Breast epithelium (tissue), 4 donors: Measurements from ENCODE around the gene IRF6. TPM values are rescaled to one million over a fixed set of nuclear protein-coding genes. Genes with fewer than 3 reads are reported as not detected.
A peak's percentile ranks its signal among the peaks of the same experiment; 100 is the strongest.

Source experiments
- DNase-seq, 2 donors: peaks; one replicate each; pipeline ENCODE4 v3.0.0-alpha.2; 2019; ENCODE audit warnings: low spot score in 2 of 2
- H3K27ac ChIP-seq, 2 donors: fragments of 200-600 bp; sonication (generic) in 1 of 2; one replicate each; pipeline ENCODE4 v1.5.1; 2016 to 2019; ENCODE audit warnings: mild to moderate bottlenecking in 1 of 2
- H3K27me3 ChIP-seq, 2 donors: fragments of 200-600 bp; sonication (generic) in 1 of 2; one replicate each; pipeline versions ENCODE4 v1.5.1 to v1.6.0; 2017 to 2019; ENCODE audit warnings: control low read depth in 1 of 2, mild to moderate bottlenecking in 1 of 2
- H3K36me3 ChIP-seq: fragments of 200-600 bp; one replicate; pipeline ENCODE4 v1.5.1; 2019
- H3K4me1 ChIP-seq, 2 donors: fragments of 200-600 bp; sonication (generic); one replicate each; pipeline ENCODE4 v1.5.1; 2016 to 2019; ENCODE audit warnings: control low read depth in 1 of 2
- H3K4me3 ChIP-seq, 3 donors: fragments of 200-600 bp; sonication (generic); 1 replicate in 2 of 3; 2 replicates in 1 of 3; pipeline ENCODE4 v1.5.1; 2016 to 2019; ENCODE audit warnings: mild to moderate bottlenecking in 3 of 3, moderate library complexity in 2 of 3
- H3K9me3 ChIP-seq, 2 donors: fragments of 200-600 bp; sonication (generic) in 1 of 2; one replicate each; pipeline ENCODE4 v1.5.1; 2016 to 2019; ENCODE audit warnings: control low read depth in 1 of 2
- POLR2A ChIP-seq: fragments of 450-650 bp; IDR thresholded peaks from one replicate; pipeline ENCODE4 v1.6.1; 2016; ENCODE audit warnings: antibody characterized with exemption, mild to moderate bottlenecking, moderate library complexity
- POLR2AphosphoS5 ChIP-seq, 3 donors: sonication (generic); formaldehyde crosslinking; IDR thresholded peaks; one replicate each; pipeline ENCODE4 v1.6.1; 2017; ENCODE audit warnings: antibody characterized with exemption in 3 of 3
- intact Hi-C: fragments of 100-400 bp; cut with DNase I; formaldehyde crosslinking; loops from one replicate; pipeline ENCODE4 v1.15.1; 2023; ENCODE audit warnings: low total_unique reads
- total RNA-seq, 3 donors: library from RNA; depleted of rRNA; stranded (reverse); fragments of >200 nt; gene quantifications; one replicate each; pipeline ENCODE4 v1.1.0, GENCODE V29; 2016
- TF ChIP-seq, protein P1 (sequence below), 3 donors: fragments of 450-650 bp; IDR thresholded peaks; one replicate each; pipeline ENCODE4 v1.5.1; 2016 to 2017; ENCODE audit warnings: antibody characterized with exemption in 3 of 3, mild to moderate bottlenecking in 3 of 3, moderate library complexity in 3 of 3

The IRF6 gene
- total RNA-seq, 3 donors from 2014 or later: 1.9 to 81.8 (median 42.9) TPM

DNA sequence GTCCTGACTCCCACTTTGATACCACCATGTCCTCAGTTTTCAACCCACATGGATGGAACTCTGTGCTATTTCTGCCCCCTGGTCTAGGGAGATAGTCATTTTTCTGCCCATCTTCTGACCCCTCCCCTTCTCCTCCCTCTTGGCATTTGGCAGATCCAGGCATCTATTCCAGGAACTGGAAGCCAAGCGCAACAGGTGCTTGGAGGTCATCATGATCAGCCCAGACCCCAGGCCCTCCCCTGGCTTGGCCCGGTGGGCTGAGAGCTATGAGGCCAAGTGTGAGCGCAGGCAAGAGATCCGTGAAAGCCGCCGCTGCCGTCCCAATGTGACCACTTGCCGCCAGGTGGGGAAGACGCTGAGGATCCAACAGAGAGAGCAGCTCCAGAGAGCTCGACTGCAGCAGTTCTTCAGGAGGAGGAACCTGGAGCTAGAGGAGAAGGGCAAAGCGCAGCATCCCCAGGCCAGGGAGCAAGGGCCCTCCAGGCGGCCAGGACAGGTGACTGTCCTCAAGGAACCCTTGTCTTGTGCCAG lies 46.0 kb downstream of the IRF6 start:
- no peaks in the 10 kb centered on the region for H3K27me3 ChIP-seq
- DNase-seq: no peak
- TF ChIP-seq POLR2AphosphoS5 (IDR thresholded peaks at IDR 0.05) (no peak), POLR2A (no peak)
- TF ChIP-seq, protein P1, sequence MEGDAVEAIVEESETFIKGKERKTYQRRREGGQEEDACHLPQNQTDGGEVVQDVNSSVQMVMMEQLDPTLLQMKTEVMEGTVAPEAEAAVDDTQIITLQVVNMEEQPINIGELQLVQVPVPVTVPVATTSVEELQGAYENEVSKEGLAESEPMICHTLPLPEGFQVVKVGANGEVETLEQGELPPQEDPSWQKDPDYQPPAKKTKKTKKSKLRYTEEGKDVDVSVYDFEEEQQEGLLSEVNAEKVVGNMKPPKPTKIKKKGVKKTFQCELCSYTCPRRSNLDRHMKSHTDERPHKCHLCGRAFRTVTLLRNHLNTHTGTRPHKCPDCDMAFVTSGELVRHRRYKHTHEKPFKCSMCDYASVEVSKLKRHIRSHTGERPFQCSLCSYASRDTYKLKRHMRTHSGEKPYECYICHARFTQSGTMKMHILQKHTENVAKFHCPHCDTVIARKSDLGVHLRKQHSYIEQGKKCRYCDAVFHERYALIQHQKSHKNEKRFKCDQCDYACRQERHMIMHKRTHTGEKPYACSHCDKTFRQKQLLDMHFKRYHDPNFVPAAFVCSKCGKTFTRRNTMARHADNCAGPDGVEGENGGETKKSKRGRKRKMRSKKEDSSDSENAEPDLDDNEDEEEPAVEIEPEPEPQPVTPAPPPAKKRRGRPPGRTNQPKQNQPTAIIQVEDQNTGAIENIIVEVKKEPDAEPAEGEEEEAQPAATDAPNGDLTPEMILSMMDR (IDR thresholded peaks at IDR 0.05): no peak
- H3K4me1 ChIP-seq: no peaks in the 10 kb centered on the region
- no peak overlapping the region for H3K27ac ChIP-seq
- H3K36me3 ChIP-seq: no peaks in the 10 kb centered on the region
- no peak overlapping the region for H3K4me3 ChIP-seq
- no peaks in the 10 kb centered on the region for H3K9me3 ChIP-seq
- intact Hi-C loops: no loop called here

DNA sequence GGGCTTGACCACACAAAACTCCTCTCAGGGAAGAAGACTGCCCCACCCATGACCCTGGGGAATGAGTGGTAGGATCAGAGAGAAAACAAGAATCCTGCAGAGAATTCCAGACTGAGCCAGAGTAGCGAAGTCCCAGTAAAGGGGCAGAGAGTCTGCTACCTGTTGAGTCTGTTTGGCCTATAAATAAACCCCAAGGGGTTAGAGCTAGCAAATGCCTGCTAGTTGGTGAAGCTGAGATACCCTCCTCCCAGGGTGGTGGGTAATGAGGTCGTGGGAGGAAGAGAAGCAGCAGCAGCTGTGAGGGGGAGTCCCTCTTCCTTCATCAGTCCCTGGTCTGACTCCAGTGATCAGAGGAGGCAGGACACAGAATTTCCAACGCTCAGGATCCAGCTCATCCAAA lies 47.5 kb downstream of the IRF6 start:
- Histone ChIP-seq H3K27ac (no peak overlapping the region), H3K4me1 (no peaks in the 10 kb centered on the region)
- TF ChIP-seq POLR2AphosphoS5 (IDR thresholded peaks at IDR 0.05) (no peak), POLR2A (no peak)
- TF ChIP-seq, protein P1 (IDR thresholded peaks at IDR 0.05): no peak

DNA sequence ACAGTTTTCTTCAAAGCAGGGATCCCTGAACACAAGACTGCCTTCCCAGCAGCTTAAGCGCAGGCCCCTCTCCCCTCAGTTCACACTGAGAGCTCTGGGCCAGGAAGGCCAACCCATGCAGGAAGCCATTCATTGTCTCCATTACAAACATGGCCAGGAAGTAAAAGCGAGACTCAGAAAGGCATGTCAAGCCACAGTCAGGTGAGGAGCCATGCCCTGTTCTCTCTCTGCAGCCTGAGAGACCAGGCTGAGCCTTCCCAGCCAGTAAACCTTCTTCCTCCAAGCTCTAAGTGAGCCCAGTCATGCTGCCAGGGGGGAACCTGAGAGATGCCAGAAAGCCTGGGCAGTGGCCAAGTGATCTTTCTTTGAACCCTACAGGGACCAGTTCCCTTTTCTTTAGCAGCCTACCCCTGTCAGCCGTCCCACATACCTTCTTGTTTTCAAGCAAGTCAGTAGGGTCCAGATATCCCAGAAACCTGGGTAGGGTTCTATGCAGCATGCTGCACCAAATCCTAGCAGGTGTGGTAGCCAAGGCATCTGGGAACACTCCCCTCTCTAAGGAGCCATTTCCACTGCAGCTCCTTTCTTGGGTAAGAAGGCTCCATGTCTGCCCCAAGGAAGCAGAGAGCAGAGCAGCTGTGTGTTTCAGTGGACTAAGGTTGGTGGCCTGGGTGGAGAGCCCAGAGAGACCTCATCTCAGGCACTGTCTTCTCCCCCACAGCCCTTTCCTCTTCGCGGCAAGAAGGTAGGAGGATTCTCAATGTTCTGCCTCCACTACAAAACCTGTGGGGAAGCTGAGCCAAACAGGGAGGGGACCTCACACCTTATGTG lies 49.1 kb downstream of the IRF6 start:
- intact Hi-C loops: no loop called here
- TF ChIP-seq POLR2A: no peak
- TF ChIP-seq, protein P1 (IDR thresholded peaks at IDR 0.05): no peak
- no peak for TF ChIP-seq POLR2AphosphoS5 (IDR thresholded peaks at IDR 0.05)
- H3K9me3 ChIP-seq: no peaks in the 10 kb centered on the region
- no peaks in the 10 kb centered on the region for H3K4me1 ChIP-seq
- no peaks in the 10 kb centered on the region for H3K27me3 ChIP-seq
- peak overlapping the region in 1 of 2 donors; percentile 32 for H3K27ac ChIP-seq
- H3K4me3 ChIP-seq: peak overlapping the region in 2 of 3 donors; percentile 0 to 19
- no peak for DNase-seq
- H3K36me3 ChIP-seq: no peaks in the 10 kb centered on the region

More for the DNA sequence above, 47.5 kb downstream of the IRF6 start:
- DNase-seq: no peak
- Histone ChIP-seq H3K4me3 (no peak overlapping the region), H3K36me3 (no peaks in the 10 kb centered on the region), H3K27me3 (no peaks in the 10 kb centered on the region), H3K9me3 (no peaks in the 10 kb centered on the region)
- intact Hi-C loops: no loop called here

DNA sequence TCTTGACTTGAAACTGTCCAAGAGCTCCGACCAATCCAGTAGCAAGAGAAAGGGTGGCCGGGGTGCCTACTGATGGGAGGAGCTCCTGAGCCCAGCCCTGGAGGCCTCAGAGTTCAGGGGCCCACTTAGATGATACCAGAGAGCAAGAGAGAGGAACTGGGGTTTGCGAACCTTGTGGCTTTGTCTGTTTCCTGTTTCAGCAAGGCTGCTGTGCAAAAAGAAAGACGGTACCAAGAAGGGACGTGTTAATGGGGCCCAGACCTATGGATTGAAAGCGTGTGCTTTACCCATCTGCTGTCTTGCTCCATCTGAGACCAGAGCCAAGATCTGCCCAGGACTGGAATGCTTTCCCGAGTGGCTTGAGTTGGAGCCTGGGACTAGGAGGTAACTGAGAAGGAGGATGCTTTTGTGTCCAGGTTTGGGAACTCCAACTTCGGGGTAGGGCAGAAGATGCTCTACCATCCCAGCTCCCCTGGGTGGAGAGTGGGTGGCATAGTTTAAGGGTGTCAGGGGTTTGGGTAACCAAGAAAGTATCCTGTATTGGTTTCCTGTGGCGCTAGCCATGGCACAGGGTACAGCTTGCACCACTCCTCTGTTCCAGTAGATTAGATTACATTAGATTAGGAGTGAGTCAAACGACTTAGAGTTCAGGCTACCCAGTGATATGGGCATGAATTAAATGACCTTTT lies 49.9 kb downstream of the IRF6 start, which contains the start of gene TRAF3IP3:
TSS of gene TRAF3IP3 (plus strand) at position 128 of the 689 bp plus-strand sequence. CDS start 3,987 bp downstream, outside the sequence.
- Histone ChIP-seq H3K9me3 (no peaks in the 10 kb centered on the region), H3K36me3 (no peaks in the 10 kb centered on the region), H3K4me3 (peak within 1 kb of the TSS in 1 of 3 donors; percentile 0), H3K27ac (peak within 1 kb of the TSS in 1 of 2 donors; percentile 32), H3K27me3 (no peaks in the 10 kb centered on the region), H3K4me1 (no peaks in the 10 kb centered on the region)
- no peak for TF ChIP-seq POLR2A
- TF ChIP-seq POLR2AphosphoS5 (IDR thresholded peaks at IDR 0.05): no peak
- TF ChIP-seq, protein P1 (IDR thresholded peaks at IDR 0.05): no peak
- intact Hi-C loops: no loop called here
- no peak for DNase-seq
